ENCODE results near the gene FNDC3B. TPM values are rescaled to one million over a fixed set of nuclear protein-coding genes. Genes with fewer than 3 reads are reported as not detected.

The FNDC3B gene
- total RNA-seq, 2 experiments from 2014 or later = 11.5 to 12.3 TPM

GRCh38 chr3:172216267-172216666 lies 176.9 kb downstream of the FNDC3B start:
- no peaks in the 10 kb centered on the region for H3K4me1 Mint-ChIP-seq (ENCODE audit: low read depth)
- CTCF ChIA-PET = no interaction called here
- H3K27ac Mint-ChIP-seq = no peak overlapping the region

GRCh38 chr3:172216911-172217310 lies 177.5 kb downstream of the FNDC3B start:
- no peak overlapping the region for H3K4me3 Mint-ChIP-seq
- no peaks in the 10 kb centered on the region for H3K27me3 Mint-ChIP-seq (ENCODE audit: low read depth)
- no peaks in the 10 kb centered on the region for H3K9me3 Mint-ChIP-seq (ENCODE audit: insufficient read depth)
- no peak for ATAC-seq
- H3K4me1 Mint-ChIP-seq (ENCODE audit: low read depth) = no peaks in the 10 kb centered on the region
- no peak overlapping the region for H3K27ac Mint-ChIP-seq
- CTCF ChIA-PET = no interaction called here
- POLR2A ChIA-PET = no interaction called here
- DNase-seq = no peak
- no peaks in the 10 kb centered on the region for H3K36me3 Mint-ChIP-seq (ENCODE audit: low read depth)

More at GRCh38 chr3:172216267-172216666, 176.9 kb downstream of the FNDC3B start:
- no peaks in the 10 kb centered on the region for H3K36me3 Mint-ChIP-seq (ENCODE audit: low read depth)
- POLR2A ChIA-PET = no interaction called here
- ATAC-seq (no peak), DNase-seq (no peak)
- no peak overlapping the region for H3K4me3 Mint-ChIP-seq
- no peaks in the 10 kb centered on the region for H3K9me3 Mint-ChIP-seq (ENCODE audit: insufficient read depth)
- H3K27me3 Mint-ChIP-seq (ENCODE audit: low read depth) = no peaks in the 10 kb centered on the region

GRCh38 chr3:172217877-172218276 lies 178.5 kb downstream of the FNDC3B start:
- Mint-ChIP-seq H3K36me3 (ENCODE audit: low read depth) (no peaks in the 10 kb centered on the region), H3K9me3 (ENCODE audit: insufficient read depth) (no peaks in the 10 kb centered on the region), H3K27me3 (ENCODE audit: low read depth) (no peaks in the 10 kb centered on the region), H3K27ac (no peak overlapping the region), H3K4me3 (no peak overlapping the region), H3K4me1 (ENCODE audit: low read depth) (no peaks in the 10 kb centered on the region)
- CTCF ChIA-PET = no interaction called here
- no peak for DNase-seq
- POLR2A ChIA-PET = no interaction called here
- no peak for ATAC-seq

GRCh38 chr3:172218350-172219323 lies 179.3 kb downstream of the FNDC3B start:
- H3K4me3 Mint-ChIP-seq = no peak overlapping the region
- CTCF ChIA-PET = interaction anchor here (0.8 kb wide), 1 partner anchor 748 kb away, joined by 3 read pairs; no protein-coding TSS in a partner anchor
- H3K4me1 Mint-ChIP-seq (ENCODE audit: low read depth) = no peaks in the 10 kb centered on the region
- H3K27ac Mint-ChIP-seq = no peak overlapping the region
- no peaks in the 10 kb centered on the region for H3K36me3 Mint-ChIP-seq (ENCODE audit: low read depth)
- POLR2A ChIA-PET = no interaction called here
- ATAC-seq (no peak), DNase-seq (no peak)
- H3K9me3 Mint-ChIP-seq (ENCODE audit: insufficient read depth) = no peaks in the 10 kb centered on the region
- H3K27me3 Mint-ChIP-seq (ENCODE audit: low read depth) = no peaks in the 10 kb centered on the region

DNA sequence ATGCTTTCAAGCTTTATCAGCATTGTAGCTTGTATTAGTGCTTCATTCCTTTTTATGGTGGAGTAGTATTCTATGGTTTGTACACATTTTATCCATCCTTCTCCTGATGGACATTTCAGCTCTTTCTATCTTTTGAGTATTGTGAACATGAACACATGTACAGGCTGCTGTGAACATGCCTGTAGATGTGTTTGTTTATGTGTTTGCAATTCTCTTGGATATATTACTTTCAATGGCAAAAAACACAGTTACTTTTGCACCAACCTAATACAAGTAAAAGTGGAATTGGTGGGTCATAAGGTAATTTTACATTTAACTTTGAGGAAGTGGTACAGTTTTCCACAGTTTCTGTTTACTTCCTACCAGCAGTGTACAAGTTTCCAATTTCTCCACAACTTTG lies 180.4 kb downstream of the FNDC3B start:
- H3K4me1 Mint-ChIP-seq (ENCODE audit: low read depth) = no peaks in the 10 kb centered on the region
- CTCF ChIA-PET = no interaction called here
- DNase-seq (no peak), ATAC-seq (no peak)
- H3K27me3 Mint-ChIP-seq (ENCODE audit: low read depth) = no peaks in the 10 kb centered on the region
- H3K4me3 Mint-ChIP-seq = no peak overlapping the region
- H3K9me3 Mint-ChIP-seq (ENCODE audit: insufficient read depth) = no peaks in the 10 kb centered on the region
- POLR2A ChIA-PET = no interaction called here
- H3K27ac Mint-ChIP-seq = no peak overlapping the region
- H3K36me3 Mint-ChIP-seq (ENCODE audit: low read depth) = no peaks in the 10 kb centered on the region

DNA sequence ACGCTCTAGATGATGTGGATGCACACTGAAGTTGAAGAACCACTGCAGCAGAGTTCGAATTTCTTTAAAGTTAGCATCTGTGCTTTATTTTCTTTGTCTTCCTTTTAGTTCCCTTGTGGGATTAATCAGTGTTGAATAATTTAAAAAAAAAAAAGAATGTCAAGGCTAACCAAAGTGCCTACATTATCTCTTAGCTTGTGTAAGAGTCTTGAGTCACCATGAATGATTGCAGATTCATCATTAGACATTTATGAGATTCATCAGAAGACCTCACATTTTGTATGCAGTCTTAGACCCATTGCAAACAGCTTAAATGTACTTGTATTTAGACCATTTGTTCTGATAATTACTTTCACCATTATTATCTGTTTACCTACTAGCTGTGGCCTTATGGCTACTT lies 182.2 kb downstream of the FNDC3B start:
- no peaks in the 10 kb centered on the region for H3K4me1 Mint-ChIP-seq (ENCODE audit: low read depth)
- ChIA-PET CTCF (no interaction called here), POLR2A (no interaction called here)
- no peak for DNase-seq
- ATAC-seq = no peak
- no peaks in the 10 kb centered on the region for H3K9me3 Mint-ChIP-seq (ENCODE audit: insufficient read depth)
- no peak overlapping the region for H3K27ac Mint-ChIP-seq
- H3K4me3 Mint-ChIP-seq = no peak overlapping the region
- no peaks in the 10 kb centered on the region for H3K36me3 Mint-ChIP-seq (ENCODE audit: low read depth)
- no peaks in the 10 kb centered on the region for H3K27me3 Mint-ChIP-seq (ENCODE audit: low read depth)

- ChIA-PET CTCF (no interaction called here), POLR2A (no interaction called here)
- Mint-ChIP-seq H3K4me3 (no peak overlapping the region), H3K27me3 (ENCODE audit: low read depth) (no peaks in the 10 kb centered on the region), H3K4me1 (ENCODE audit: low read depth) (no peaks in the 10 kb centered on the region), H3K36me3 (ENCODE audit: low read depth) (no peaks in the 10 kb centered on the region), H3K9me3 (ENCODE audit: insufficient read depth) (no peaks in the 10 kb centered on the region), H3K27ac (no peak overlapping the region)
- DNase-seq = no peak
- no peak for ATAC-seq
These were observed 183.2 kb downstream of the FNDC3B start for GRCh38 chr3:172222478-172223071.

GRCh38 chr3:172223870-172224269 lies 184.5 kb downstream of the FNDC3B start:
- no peaks in the 10 kb centered on the region for H3K9me3 Mint-ChIP-seq (ENCODE audit: insufficient read depth)
- H3K27ac Mint-ChIP-seq = no peak overlapping the region
- H3K27me3 Mint-ChIP-seq (ENCODE audit: low read depth) = no peaks in the 10 kb centered on the region
- H3K36me3 Mint-ChIP-seq (ENCODE audit: low read depth) = no peaks in the 10 kb centered on the region
- ChIA-PET CTCF (no interaction called here), POLR2A (no interaction called here)
- ATAC-seq (no peak), DNase-seq (no peak)
- no peak overlapping the region for H3K4me3 Mint-ChIP-seq
- H3K4me1 Mint-ChIP-seq (ENCODE audit: low read depth) = no peaks in the 10 kb centered on the region

DNA sequence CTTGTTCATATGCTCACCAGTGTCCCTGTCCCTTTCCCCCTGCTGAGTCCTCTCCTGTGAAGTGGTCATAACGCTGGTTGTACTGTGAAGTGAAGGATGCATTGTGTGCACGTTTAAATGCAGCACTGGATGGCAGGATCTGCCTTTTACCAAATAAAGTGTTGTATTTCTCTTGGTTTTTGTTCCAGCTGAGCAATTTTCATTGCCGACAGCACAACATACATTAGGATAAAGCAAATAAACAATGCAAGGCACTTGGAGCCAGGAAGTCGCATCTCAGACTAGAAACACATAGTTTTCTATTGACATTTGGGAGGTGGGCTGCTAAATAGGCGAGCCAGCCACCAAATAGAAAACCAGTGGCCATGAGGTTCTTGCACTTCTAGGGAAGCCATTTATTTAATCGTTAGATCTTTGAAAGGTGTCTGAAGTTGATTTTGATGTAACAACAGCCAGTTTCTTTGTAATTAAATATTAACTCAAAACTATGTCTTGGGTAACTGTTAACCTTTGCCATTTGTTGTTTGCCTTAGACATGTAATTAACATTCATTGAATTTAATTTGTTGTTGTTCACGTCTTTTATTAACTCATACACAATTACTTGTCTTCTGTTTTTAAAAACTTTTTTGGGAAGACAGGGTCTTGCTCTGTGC lies 185.3 kb downstream of the FNDC3B start:
- ATAC-seq = no peak

DNA sequence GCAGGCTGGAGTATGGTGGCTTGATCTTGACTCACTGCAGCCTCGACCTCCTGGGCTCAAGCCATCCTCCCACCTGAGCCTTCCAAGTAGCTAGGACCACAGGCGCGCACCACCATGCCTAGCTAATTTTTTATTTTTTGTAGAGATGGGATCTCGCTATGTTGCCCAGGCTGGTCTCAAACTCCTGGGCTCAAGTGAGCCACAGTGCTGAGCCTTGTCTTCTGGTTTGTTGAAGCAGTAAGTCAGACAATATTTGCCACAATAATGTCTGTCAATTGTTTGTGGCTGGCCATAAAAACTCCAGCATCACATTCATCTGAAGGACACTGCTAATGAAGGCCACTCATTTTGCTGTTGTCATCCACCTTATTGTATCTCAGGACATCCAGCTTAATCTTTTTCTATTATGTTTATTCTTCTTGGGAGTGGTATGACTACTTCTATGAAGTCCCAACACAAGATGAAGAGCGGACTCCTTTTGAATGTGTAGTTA lies 185.9 kb downstream of the FNDC3B start:
- ChIA-PET CTCF (no interaction called here), POLR2A (no interaction called here)
- DNase-seq (no peak), ATAC-seq (no peak)
- Mint-ChIP-seq H3K36me3 (ENCODE audit: low read depth) (no peaks in the 10 kb centered on the region), H3K27ac (no peak overlapping the region), H3K4me3 (no peak overlapping the region), H3K27me3 (ENCODE audit: low read depth) (no peaks in the 10 kb centered on the region), H3K4me1 (ENCODE audit: low read depth) (no peaks in the 10 kb centered on the region), H3K9me3 (ENCODE audit: insufficient read depth) (no peaks in the 10 kb centered on the region)

More for the DNA sequence above, 185.3 kb downstream of the FNDC3B start:
- no peaks in the 10 kb centered on the region for H3K9me3 Mint-ChIP-seq (ENCODE audit: insufficient read depth)
- no peak for DNase-seq
- POLR2A ChIA-PET = no interaction called here
- H3K27me3 Mint-ChIP-seq (ENCODE audit: low read depth) = no peaks in the 10 kb centered on the region
- no peaks in the 10 kb centered on the region for H3K4me1 Mint-ChIP-seq (ENCODE audit: low read depth)
- CTCF ChIA-PET = no interaction called here
- no peak overlapping the region for H3K27ac Mint-ChIP-seq
- H3K4me3 Mint-ChIP-seq = no peak overlapping the region
- no peaks in the 10 kb centered on the region for H3K36me3 Mint-ChIP-seq (ENCODE audit: low read depth)

DNA sequence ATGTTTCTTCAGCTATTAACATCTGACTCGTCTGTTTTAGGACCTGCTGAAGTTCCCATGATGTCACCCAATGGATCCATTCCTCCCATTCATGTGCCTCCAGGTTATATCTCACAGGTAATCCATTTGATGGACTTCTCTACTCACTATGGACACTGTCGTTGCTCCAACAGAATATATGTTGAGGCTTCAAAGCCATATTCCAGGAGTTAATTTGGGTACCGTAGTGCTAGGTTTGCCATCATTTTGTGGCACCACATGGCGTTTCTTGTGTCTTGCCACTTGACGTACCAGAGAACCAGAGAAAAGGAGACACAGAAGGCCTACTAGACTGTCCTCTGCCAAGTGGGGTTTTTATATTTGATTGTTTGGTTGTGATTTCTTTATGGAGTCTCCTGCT lies 187.5 kb downstream of the FNDC3B start:
- no peak for ATAC-seq
- Mint-ChIP-seq H3K27ac (no peak overlapping the region), H3K36me3 (ENCODE audit: low read depth) (no peaks in the 10 kb centered on the region), H3K4me1 (ENCODE audit: low read depth) (no peaks in the 10 kb centered on the region), H3K27me3 (ENCODE audit: low read depth) (no peaks in the 10 kb centered on the region), H3K4me3 (no peak overlapping the region), H3K9me3 (ENCODE audit: insufficient read depth) (no peaks in the 10 kb centered on the region)
- POLR2A ChIA-PET = interaction anchor here (0.6 kb wide), 1 partner anchor 121 kb away, joined by 3 read pairs; no protein-coding TSS in a partner anchor
- no peak for DNase-seq
- CTCF ChIA-PET = no interaction called here

All from activated CD8-positive, alpha-beta T cell treated with anti-CD3 and anti-CD28 coated beads, Interleukin-2, amount 10 ng/mL, durations not matched to agents 7 days and 5 days (primary cell).